ENCODE measurements around the gene GFPT2.

GFPT2 gene

DNA sequence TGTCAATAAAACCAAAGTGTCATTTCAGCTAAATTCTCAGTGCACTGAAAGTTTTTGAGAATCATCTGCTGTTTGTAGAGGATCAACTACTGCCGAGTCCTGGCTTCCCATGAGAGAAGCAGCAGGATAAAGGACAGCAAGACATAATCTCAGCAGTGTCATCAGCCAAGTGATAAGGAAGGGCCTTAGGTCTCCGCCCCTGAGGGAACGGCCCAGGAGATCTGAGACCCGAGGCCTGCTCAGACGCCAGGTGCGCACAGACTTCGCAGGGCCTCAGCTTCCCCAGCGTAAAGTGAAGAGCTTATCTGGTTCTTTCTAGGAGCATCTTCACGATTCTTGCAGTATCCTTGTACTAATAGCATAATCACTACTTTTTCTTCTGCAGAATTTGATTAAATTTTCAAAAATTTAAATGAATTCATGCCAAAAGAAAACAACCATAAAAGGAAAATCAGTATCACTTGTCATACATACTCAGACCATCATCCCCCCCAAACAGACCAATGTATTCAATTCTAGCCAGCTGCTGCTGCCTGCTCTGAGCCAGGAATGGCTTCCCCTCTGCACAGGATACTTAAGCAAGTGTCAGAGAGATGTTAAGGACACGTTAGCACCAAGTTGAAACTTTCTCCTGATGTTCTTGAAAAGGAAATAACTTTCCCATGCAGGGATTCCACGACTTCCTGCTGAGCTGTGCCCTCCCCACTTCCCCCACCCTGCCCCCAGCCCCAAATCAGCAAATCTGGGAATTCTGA is 2.2 kb downstream of the GFPT2 start:
- DNase-seq, result no peak

DNA sequence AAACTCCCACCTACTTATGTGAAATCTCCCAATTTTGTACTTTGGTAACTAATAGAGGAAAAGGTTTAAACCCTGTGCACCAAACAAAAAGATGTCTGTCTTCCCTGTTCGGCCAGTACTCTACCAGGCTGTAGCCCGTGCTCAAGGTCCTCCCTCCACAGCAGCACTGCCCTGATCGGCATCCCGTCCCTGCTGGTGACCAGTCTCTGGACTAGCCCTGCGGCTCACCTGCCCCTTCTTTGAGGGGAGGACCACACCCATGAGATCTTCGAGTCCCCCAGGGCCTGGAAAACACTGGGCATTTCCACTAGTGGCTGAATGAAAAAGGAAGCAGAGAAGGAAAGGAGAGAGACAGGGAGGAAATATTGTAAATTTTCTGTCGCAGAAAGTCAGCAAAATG is 2.8 kb downstream of the GFPT2 start:
- DNase-seq, result no peak

DNA sequence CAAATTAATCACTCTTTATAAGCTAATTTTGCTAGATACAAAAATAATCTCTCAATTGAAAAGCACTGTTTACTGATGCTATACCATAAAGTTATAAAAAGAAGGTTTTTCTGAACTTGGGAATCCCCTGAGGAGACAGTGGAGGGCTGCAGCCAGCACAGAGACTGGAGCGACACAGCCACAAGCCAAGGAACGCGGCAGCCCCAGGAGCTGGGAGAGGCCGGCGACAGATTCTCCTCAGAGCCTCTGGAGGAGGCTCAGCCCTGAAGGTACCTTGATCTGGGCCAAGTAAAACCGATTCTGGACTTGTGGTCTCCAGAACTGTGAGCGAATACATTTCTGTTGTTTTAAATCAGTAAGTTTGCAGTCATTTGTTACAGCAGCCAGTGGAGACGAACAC is 3.7 kb downstream of the GFPT2 start:
- no peak for DNase-seq

DNA sequence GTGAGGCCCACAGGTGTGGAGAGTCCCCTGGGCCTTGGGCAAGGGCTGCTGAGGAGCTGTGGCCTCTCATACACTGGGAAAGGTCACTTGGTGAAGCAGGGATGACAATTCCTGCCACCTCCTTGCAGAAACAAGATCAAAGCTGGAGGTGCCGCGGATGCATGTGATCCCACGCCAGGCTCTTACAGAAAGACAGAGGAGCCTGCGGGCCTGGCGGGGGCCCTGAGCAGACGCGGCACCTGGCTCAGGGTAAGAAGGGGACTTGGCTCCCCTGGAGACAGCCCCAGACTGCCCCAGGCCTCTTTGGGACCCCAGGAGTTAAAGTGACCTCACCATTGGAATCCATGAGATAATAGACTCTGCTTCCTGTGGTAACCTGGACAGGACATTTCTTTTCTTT is 4.8 kb downstream of the GFPT2 start:
- DNase-seq, result no peak

DNA sequence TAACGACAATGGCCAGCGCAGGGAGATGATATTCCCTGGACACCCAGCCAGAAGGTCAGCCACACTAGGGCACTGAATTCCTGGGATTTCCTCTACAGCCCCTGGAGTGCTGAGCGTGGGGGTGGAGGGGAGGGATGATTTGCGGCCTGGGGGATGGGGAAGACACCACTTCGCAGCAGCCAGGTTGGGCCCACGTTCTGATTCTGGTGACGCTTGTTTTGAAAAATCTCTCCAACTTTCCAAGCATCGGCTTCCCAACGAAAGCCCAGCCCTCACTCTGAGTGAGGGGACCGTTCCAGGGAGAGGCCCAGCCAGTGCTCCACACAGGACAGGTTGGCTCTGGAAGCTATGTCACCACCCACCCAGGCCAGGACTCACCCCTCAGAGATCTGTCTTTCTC is 5.4 kb downstream of the GFPT2 start:
- DNase-seq, result no peak

DNA sequence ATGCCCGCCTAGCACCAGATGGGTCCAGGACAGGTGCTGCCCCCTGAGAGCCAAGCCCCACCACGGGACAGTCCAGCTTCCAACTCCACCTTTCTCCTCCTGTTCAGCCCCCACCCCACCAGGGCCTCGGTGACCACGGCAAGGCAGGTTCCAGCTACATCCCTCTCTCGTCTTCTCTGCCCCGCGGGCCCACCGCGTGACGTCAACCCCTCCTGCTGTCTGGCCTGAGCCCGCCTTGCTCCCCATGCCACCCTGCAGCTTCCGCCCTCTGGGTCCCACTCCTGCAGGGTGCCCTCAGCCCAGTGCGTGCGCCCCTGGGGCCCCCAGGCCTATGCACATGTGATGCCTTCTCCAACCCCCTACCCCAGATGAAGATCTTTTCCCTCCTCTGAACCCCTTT is 6.8 kb downstream of the GFPT2 start:
- DNase-seq, result no peak

DNA sequence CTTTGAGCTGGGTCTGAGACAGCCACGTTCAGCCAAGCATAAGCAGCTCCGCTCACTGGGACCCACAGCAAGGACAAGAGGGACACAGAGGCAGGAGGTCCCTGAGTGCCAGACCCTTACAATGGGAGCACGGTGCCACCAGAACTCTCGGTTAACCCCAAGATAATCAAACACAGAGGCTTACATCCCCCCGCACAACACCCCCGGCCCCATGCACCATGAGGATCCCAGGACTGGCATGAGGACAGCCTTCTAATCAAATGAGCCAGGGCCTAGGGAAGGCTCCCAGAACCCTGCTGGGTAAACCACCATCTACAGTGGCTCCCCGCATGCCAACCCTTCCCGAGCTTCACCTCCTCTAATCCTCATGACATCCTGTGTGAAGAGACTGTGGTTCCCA is 7.4 kb downstream of the GFPT2 start:
- DNase-seq, result no peak

DNA sequence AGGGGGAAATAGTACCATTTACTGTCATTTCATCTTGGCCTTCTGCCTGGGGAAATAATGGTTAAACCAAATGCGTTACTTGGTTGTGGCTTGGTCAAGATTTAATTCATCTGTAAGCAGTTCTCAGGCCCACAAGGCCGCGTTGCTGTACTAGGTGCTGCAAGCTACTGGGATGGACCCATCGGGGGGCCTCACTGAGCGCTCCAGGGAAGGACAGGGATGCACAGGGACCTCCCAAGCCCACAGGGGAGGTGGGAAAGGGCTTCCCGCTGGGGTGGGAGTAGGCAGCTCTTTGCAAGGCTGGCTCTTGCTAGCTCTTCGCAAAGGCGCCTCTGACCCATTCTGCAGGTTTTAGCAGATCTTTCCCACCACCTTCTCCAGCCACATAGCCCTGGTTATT is 8.0 kb downstream of the GFPT2 start:
- DNase-seq, result no peak

DNA sequence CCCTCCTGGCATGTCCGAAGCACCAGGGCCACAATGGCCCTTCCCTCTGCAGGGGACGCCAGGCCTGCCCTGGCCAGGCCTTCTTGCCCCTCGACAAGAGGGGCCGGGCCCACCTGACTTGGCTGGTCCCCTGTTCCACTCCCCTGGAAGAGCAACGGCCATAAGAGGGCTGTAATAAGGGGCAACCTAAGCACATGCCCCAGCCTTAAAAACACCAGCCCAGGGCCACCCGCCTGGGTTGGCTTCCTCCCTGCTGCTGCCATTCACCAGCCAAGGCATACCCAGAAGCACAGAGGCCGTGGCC is 8.5 kb downstream of the GFPT2 start:
- DNase-seq, result no peak

DNA sequence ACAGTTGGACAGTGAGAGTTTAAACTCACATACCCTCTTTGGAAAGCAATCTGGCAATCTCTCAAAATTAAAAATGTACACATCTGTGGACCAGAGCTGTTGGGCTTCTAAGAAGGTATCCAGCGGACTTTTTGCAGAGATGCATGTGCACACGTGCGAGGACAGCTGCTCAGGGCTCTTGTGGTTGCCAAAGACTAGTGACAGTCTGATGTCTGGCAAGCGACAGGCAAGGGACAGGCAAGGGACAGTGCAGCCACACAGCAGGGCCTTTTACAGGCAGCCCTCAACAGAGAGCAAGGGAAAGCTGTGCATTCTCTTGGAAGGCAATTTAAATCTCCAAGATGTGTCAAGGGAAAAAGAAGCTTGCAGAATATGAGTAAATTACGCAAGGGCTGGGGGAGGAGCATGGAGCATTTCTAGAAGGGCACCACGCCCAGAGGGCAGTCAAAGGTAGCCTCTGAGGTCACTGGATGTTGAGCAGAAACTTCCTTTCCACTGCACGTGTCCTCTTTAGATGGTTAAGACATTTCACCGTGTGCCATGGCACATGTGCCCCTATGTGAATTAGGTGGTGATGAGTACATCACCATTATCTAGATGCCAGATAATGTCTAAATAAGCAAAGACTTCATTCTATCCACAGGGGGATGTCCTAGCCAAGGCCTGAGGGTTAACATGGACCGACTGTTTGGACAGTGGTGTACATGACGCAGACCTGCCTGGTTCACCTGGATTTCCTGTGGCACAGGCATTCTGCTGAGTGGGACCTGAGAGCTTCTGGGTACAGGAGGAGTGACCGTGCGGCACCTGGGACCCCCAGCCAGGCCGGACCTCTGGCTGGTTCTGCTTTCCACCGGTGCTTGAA is 9.1 kb downstream of the GFPT2 start:
- DNase-seq, result no peak

DNA sequence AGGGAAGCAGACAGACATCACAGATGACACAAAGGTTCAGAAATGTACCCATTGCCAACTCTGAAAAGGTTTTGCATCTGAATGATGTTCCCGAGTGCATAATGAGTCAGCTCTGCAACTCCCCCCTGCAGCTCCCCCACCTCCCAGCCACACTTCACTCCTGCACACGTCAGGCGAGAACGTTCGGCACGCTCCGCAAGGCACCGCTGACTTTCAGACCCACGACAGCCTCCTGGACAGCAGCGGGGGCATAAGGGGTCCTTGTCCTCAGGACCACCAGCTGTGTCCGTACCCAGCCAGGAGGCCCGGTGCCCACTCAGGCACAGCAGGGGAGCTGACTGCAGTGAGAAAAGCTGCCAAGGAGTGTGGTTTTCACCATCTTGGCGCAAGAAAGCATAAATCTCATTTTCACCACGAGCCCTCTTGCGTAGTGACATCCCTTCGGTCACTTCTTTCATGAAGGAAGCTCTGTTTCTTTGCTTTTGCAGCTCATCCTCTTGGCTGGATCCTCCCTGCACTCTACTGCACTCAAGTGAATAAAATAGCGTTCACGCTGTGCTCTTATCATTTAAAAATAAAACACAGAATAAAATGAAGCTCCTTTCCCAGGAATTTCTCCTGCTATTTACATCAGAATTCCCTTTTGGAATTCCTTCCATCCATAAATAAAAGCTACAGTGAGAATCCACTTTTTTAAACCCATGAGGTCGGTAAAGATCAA is 9.9 kb downstream of the GFPT2 start:
- no peak for DNase-seq

DNA sequence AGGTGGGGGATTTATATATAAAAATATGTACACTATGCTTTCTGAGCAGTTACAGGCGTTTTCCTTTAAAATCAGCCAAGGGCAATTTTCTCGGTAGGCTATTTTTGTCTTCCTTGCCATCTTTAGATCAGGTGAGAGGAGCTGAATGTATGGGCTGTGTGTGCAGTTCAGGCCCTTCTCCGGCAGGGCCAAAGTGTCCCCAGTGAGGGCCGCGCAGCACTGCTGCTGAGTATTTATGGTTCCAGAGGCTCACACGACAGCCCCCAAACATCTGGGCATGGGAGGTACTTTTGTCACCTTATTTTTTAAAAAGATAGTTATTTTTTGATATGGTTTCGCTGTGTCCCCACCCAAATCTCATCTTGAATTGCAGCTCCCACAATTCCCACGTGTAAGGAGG is 11.5 kb downstream of the GFPT2 start:
- DNase-seq, result no peak

DNA sequence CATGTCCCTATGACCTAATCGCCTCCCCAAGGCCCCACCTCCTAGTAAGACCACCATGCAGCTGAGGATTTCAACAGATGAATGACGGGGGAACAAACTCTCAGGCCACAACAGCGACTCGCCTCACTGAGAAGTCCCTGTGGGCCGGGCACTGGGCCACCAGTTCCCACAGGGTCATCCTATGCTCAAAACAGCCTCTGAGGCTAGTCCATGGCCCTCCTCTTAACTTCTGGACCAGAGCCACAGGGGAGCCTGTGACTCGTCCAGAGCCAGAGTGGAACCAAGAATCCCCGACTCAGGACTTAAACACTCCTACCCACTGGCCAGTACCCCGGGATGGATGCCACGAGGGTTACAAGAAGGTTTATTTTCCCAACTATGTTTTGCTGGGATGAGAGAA is 12.3 kb downstream of the GFPT2 start:
- DNase-seq, result no peak

DNA sequence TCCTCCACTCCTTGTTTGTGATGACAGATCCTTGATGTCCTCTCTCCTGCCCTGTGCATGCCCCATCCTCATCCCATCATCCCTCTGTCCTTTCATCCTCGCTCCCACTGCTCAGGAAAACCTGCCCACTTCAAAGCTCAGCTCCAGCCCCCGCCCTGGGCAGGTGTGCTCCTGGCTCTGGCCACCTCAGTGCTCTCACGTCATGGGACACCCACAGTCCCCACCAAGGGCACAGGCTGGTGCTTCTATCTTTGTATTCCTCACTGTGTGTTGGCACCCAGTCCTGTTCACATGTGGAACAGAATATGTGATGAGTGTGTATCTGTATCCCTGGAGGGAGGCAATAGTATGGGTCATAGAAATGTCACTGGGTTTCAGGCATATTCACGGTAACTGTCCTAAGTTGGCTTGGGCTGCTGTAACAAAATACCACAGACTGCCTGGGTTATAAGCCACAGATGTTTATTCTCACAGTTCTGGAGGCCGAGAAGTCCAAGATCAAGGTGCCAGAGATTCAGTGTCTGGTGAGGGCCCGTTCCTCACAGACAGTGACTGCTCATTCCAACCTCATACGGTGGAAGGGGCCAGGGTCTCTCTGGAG is 13.5 kb downstream of the GFPT2 start:
- DNase-seq, result no peak

DNA sequence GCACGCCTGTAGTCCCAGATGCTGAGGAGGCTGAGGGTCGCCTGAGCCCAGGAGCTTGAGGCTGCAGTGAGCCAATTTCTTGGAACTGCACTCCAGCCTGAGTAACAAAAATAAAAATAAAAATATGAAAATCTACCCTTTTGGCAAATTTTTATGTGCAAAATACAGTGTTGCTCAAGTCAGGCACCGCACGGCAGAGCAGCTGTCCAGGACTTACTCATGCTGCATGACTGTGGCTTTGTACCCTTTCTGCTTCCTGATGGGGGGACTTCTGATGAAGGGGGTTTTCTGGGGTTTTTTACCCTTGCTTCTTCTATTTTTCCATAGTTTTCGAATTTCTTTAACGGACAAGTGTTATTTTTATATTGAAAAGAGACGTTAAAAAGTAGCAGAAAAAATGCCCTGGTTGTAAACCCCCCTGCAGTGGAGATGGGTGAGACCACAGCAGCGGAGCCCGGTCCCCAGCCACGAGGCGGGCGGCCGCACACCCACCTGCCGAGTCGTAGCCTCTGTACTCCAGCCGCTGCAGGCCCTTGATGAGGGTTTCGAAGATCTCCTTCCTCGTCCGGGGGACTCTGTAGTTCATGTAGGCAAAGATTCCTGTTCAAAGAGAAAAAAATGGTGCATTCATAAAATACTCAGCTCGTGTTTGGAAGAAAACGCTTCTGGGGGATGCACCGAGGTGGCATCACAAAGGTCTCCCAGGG is 15.0 kb downstream of the GFPT2 start:
- no peak for DNase-seq

DNA sequence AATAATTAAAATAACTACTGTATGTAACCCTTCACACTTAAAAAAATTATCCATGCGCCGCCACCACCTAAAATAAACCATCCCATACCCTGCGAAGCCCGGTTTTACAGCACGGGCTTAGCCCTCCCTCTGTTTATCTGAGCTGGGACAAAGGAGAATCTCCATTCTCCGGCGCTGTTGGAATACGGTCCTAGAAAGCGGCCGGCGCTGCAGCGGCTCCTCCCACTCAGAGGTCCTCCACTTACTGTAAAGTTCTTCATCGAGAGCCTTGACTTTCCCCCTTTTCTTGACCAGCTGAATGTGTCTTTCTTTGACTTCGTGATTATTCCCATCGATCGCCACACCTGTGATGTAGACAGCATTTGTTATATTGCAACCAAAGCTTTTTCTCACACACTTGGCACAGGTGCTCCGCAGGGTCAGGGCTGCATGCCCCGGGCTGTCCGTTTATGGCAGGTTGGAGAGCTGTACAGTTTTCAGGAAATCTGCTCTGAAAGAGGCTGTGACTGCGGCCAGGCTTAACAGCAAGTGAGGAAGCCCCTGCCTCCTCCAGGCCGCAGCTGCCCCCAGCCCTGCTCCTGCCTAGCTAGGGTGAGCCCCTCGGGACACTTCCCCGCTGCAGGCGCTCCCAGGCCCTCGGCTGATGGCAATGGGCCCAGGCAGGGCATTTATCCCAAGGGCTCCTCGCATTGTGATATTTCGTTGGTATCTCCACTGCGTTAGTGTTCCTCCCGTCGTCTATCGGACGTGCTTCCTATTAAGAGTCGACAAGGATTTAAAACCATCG is 16.7 kb downstream of the GFPT2 start:
- DNase-seq, result no peak

DNA sequence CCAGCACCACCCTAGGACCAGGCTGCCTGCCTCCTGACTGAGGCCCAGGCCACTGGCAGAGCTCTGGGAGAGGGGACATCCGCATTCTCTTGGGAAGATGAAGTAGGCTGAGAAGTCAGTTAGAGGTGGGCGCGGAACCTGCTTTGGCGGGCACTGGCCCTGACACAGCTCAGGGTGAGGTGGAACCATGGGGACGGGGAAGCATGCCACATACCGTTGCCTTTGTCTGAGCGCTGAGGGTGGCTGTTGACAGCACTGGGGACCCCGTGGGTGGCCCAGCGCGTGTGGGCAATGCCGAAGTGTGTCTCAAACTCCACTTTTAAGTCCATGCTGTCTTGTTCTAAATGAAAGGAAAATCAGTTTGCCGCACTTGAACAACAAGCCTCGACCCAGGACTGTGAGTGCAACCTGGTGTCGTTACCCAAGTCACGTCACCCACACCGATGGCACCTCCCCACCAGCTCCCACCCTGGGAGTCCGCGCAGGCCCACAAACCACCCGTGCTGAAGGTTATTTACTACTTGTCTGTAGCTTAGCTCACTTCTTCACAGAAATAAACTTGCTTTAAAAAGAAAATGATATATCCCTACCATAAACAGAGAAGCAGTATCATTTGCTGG is 17.4 kb downstream of the GFPT2 start:
- no peak for DNase-seq

DNA sequence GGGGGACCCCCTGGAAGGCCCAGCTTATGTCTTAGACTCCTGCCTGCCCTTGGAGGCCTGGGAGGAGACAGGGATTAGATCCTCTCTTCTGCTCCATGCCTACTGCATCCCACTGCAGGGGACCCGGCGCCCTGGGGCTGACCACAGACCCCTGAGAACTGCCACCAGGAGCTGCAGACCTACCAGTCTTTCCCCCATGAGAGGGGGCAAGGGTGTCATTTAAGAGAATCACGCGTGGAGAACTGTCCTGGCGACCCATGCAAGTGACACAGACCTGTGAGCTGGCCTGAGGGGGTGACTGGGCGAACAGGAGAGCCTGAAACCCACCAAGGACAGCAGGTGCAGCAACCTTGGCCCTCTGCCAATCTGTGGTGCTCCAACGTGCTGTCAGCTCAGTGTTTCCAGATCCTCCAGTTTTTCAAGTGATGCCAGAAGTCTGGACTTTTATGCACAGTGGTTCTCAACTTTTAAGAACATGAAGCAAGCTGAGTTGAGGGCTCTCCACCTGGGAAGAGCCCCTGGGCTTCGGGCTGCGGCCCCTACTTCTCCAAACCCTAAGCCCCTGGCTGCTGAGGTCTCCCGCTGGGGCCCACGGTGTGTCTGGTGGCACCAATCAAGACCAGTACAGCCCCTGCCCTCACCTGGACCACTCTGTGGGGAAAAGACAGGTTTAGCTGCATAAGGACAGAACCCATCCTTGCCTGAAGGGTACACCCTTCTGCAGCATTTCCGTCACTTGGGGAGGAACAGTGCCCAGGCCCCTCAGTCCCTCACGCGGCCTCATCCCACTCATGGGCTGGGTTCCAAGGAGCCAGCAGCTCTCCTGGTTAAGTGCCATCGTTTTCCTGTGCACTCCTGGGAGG is 18.2 kb downstream of the GFPT2 start:
- no peak for DNase-seq

DNA sequence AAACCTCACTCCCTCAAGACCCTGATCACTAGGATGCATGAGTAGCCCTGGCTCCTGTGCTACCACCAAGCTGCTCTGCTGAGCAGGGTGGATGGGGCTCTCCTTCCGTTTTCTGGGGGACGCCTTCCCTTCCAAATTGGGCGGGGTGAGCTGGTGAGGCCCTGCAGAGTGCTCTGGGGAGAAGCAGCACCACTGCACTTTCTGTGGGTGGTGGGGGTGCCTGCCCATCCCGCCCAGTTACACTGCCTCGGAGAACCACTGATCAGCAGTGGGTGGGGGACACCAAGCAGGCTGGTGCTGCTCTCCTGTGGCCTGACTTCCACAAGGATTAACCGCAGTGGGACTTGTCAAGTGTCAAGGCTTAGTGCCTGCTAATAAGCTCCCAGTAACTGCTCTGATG is 19.0 kb downstream of the GFPT2 start:
- DNase-seq, result no peak

DNA sequence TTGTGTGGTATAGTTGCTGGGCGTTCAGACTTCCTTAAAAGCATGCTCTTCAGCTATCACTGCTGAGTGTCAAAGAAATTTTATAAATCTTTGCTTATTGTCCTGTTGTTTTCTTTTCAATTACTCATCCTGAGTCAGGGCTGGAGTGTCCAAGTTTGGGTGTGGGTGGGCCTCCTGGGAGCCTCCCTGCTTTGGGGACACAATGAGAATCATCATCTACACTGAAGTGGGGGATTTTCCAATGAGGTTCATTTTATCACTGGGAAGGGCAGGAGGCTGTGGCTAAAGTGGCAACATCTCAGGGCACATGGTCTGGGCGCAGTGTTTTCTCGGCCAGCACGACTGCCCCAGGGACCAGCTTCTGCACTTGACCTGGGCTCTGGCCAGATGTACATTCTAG is 19.5 kb downstream of the GFPT2 start:
- no peak for DNase-seq

DNA sequence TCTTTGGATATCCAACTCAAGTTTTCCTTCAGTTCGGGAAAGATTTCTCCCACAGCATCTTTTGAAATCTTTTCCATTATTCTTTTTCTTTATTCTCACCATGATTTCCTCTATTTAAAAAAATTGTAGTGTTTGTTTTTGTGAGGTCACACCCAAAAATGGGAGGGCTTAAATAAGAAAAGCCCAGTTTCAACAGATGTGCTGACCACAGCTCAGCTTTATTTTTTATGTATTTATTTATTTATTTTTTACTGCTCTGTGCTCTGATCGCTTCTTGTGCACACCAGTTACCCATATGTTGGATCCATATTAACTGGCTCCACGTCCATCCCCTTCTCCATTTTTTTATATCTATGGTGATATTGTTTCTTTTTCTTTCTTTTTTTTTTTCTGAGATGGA is 20.3 kb downstream of the GFPT2 start:
- DNase-seq, result no peak
